GM18858 (cell line): ENCODE results near the gene DSCAML1.

Experiments
- ATAC-seq: cut with Tn5 transposase; IDR thresholded peaks from one replicate; pipeline ENCODE4 v1.9.1; 2021; ENCODE audit not compliant: unreplicated experiment

Gene DSCAML1

GRCh38 chr11:117670924-117671323 lies 126.1 kb downstream of the DSCAML1 start:
- ATAC-seq = no peak

GRCh38 chr11:117670443-117670842 lies 126.6 kb downstream of the DSCAML1 start:
- ATAC-seq = no peak

GRCh38 chr11:117669616-117670015 lies 127.4 kb downstream of the DSCAML1 start:
- no peak for ATAC-seq

- no peak for ATAC-seq
Observed at GRCh38 chr11:117669062-117669461, 128.0 kb downstream of the DSCAML1 start.

GRCh38 chr11:117668321-117668751 lies 128.7 kb downstream of the DSCAML1 start:
- ATAC-seq = no peak

- no peak for ATAC-seq
Observed at GRCh38 chr11:117664897-117665296, 132.1 kb downstream of the DSCAML1 start.

- ATAC-seq = no peak
Observed at GRCh38 chr11:117663821-117664220, 133.2 kb downstream of the DSCAML1 start.

GRCh38 chr11:117663414-117663813 lies 133.6 kb downstream of the DSCAML1 start:
- ATAC-seq = no peak

GRCh38 chr11:117662671-117663269 lies 134.2 kb downstream of the DSCAML1 start:
- ATAC-seq = no peak

- ATAC-seq = no peak
Observed at GRCh38 chr11:117662255-117662654, 134.8 kb downstream of the DSCAML1 start.

GRCh38 chr11:117658809-117659208 lies 138.2 kb downstream of the DSCAML1 start:
- ATAC-seq = no peak

GRCh38 chr11:117657794-117658193 lies 139.2 kb downstream of the DSCAML1 start:
- no peak for ATAC-seq

- ATAC-seq = no peak
Observed at GRCh38 chr11:117654281-117655255, 142.4 kb downstream of the DSCAML1 start.

GRCh38 chr11:117652521-117652920 lies 144.5 kb downstream of the DSCAML1 start:
- no peak for ATAC-seq

- no peak for ATAC-seq
Observed at GRCh38 chr11:117649296-117650055, 147.5 kb downstream of the DSCAML1 start.

GRCh38 chr11:117647872-117648271 lies 149.1 kb downstream of the DSCAML1 start:
- no peak for ATAC-seq

- no peak for ATAC-seq
Observed at GRCh38 chr11:117647207-117647606, 149.8 kb downstream of the DSCAML1 start.

GRCh38 chr11:117646411-117646810 lies 150.6 kb downstream of the DSCAML1 start:
- ATAC-seq = no peak

- no peak for ATAC-seq
Observed at GRCh38 chr11:117644403-117645155, 152.4 kb downstream of the DSCAML1 start.

GRCh38 chr11:117643606-117644300 lies 153.3 kb downstream of the DSCAML1 start:
- no peak for ATAC-seq
